Sciatic nerve (tissue), 2 donors: ENCODE data around the gene ELOVL1. TPM values are rescaled to one million over a fixed set of nuclear protein-coding genes. Genes with fewer than 3 reads are reported as not detected.
A peak's percentile ranks its signal among the peaks of the same experiment; 100 is the strongest.

Experiments
- ATAC-seq: fragments of 200-7000 bp; cut with Tn5 transposase; one replicate; pipeline ENCODE4 v1.9.1; 2020; ENCODE audit warnings: mild to moderate bottlenecking, moderate library complexity
- DNase-seq: peaks from one replicate; pipeline ENCODE4 v3.0.0-alpha.2; 2020; ENCODE audit warnings: low spot score
- intact Hi-C: fragments of 100-400 bp; cut with DNase I; formaldehyde crosslinking; loops from one replicate; pipeline ENCODE4 v1.14.2; 2022
- total RNA-seq: library from RNA; stranded (reverse); fragmentation: NEBNext Ultra II Directional; extraction: Animal tissue kit (Norgen Biotek cat#: 25700); gene quantifications from one replicate; pipeline ENCODE4 v1.2.1, GENCODE V29; 2021
- donor health status: DM: no; HTN: no; CAD: no.
- donor health status: DM: no; HTN: no; CAD: no.

Gene ELOVL1
- total RNA-seq, 1 donor from 2014 or later: 72.4 TPM

DNA sequence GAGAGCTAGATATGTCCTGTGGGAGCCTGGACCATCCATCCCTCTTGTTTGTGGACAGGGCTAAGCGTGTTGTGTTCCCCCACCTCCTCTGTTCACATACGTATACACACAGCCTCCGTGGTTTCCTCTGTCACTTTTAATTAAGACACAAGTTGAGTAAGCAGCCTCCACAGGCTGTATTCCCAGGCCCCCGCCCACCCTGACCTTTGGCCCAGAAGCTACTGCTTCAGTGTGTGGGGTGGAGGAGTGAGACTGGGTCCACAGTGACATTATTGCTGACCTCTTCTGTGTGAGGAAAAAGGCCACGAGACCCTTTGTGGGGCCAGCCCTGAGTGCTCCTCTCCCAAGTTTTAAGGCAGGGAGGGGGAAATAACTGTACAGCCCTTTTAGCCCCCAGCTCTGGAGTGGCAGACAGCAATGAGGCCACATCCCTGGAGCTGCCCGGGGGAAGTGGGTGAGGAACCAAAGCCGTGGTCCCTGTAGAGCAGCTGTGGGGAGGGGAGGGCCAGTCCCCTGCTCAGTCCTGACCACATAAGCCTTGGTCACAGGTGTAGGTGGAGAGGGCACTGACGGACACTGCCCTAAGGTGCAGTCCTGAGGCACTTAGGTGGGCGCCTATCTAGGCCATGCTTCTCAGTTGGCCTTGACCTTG lies 4.4 kb downstream of the ELOVL1 start:
- intact Hi-C loops: no loop called here
- DNase-seq (no peak), ATAC-seq (no peak)

DNA sequence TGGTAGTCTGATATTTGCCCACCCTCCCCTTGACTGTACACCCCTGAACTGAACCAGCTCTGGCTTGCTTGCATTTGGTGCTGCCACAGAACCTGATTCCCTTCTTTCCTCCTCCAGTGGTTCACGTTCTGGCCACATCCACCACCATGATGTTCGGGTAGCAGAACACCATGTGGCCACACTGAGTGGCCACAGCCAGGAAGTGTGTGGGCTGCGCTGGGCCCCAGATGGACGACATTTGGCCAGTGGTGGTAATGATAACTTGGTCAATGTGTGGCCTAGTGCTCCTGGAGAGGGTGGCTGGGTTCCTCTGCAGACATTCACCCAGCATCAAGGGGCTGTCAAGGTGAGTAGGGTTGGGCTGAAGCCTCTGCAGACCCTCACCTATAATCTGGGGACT lies 7.2 kb downstream of the ELOVL1 start:
- ATAC-seq (no peak), DNase-seq (no peak)
- intact Hi-C loops: no loop called here

DNA sequence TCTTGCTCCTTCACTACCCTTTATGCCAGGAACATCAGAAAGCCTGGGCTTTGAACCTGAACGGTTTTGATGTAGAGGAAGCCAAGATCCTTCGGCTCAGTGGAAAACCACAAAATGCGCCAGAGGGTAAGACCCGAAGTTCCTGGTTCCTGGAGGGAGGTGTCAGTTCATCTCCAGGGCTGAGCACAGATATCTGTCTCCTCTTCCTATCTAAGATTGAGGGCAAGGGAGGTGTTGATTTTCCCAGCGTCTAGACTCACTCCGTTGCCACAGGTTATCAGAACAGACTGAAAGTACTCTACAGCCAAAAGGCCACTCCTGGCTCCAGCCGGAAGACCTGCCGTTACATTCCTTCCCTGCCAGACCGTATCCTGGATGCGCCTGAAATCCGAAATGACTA lies 8.1 kb downstream of the ELOVL1 start:
- ATAC-seq (no peak), DNase-seq (no peak)
- intact Hi-C loops: no loop called here

DNA sequence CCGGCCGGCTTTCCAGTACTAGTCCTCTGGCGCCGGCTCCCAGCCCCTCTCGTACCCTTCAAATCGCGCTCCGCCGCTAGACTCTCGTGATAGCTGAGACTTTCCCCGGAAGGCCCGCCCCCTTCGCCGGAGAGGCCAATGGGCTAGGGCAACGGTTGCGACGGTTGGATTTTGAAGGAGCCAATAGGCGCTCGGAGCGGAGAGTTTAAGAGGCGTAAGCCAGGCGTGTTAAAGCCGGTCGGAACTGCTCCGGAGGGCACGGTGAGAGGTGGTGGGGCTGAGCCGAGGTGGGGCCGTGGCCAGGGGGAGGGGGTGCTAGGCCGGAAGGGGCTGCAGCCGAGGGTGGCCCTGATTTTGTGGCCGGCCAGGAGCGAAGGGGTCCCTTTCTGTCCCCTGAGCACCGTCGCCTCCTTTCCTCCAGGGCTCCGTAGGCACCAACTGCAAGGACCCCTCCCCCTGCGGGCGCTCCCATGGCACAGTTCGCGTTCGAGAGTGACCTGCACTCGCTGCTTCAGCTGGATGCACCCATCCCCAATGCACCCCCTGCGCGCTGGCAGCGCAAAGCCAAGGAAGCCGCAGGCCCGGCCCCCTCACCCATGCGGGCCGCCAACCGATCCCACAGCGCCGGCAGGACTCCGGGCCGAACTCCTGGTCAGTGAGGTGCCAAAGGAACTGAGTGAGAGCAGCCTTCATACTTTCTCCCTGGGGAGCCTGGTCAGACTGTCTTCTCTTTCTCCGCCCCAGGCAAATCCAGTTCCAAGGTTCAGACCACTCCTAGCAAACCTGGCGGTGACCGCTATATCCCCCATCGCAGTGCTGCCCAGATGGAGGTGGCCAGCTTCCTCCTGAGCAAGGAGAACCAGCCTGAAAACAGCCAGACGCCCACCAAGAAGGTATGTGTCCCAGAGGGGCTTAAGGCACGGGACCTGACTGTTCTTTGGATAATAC lies 8.8 kb downstream of the ELOVL1 start, which contains the start of gene CDC20:
CDC20 (plus strand) TSS at position 236 of the 948 bp plus-strand sequence; CDS start at position 471, 235 bp downstream.
- ATAC-seq (peak; percentile 99), DNase-seq (peak; percentile 99)
- intact Hi-C loops: no loop called here

DNA sequence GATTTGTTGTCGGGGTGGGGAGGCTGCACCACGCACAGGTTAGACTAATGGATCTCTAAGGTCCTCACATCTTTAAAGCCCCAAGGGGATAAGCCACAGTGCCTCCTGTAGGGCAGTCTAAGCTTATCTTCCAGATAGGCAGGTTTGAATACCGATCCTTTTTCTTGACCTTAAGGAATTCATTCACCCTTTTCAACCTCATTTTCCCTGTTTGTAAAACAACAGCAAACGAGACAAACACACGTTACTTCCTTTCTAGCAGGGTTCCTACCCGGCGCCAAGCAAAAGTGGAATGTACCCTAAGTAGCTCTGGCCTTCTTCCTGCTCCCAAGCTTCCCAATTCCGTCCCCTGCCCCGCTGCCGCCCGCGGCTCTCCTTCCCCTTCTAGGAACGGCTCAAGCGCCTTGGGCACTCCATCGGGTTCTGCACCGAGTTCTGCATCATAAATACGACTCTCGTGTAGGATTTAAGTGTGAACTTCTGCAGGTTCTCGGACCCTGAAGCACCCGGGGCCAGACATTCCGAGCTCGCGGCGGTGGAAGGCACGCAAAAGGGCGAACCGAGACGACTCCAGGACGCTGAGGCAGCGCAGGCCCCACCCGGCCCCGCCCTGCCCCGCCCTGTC lies 9.6 kb downstream of the ELOVL1 start:
- intact Hi-C loops: no loop called here
- DNase-seq (no peak), ATAC-seq (peak; percentile 25)

- DNase-seq: no peak
- intact Hi-C loops: no loop called here
- no peak for ATAC-seq
These were observed 10.6 kb downstream of the ELOVL1 start for GRCh38 chr1:43357251-43357650.

DNA sequence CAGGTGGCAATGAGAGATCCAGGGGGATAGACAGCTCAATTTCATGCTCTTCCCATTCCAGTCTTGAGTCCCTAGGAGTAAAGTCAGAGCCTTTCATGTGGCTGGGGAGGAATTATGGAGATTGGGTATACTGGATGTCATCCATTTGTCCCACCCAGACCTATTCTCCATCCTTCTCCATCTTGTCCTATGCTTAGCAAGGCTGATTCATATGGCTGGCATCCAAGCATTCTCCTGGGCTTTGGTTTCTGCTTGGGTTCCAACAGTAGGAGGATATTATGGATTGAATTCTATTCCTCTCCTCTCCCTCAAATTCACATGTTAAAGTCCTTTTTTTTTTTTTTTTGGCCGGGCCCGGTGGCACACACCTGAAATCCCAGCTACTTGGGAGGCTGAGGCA lies 12.9 kb downstream of the ELOVL1 start:
- DNase-seq: no peak
- intact Hi-C loops: no loop called here
- ATAC-seq: no peak

DNA sequence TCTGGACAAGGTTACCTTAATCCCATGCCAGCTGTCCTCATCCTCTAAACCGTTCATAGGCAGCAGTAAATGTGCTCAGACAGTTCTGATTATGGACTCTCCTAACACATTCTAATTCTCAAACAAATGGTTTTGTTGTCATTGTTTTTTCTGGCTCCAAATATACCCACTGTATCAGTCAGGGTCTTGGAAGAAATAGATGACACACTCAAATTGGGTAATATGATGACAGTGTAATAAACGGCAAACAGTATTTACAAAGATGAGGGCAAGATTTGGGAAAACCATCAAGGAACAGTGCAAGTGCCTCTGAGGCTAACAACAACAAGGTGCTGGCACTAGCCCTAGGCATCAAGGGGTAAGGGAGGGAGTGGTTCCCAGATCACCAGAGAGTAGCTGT lies 13.3 kb downstream of the ELOVL1 start:
- intact Hi-C loops: no loop called here
- DNase-seq (no peak), ATAC-seq (no peak)

GRCh38 chr1:43352881-43353280 lies 14.9 kb downstream of the ELOVL1 start:
- ATAC-seq: no peak
- intact Hi-C loops: no loop called here
- no peak for DNase-seq

DNA sequence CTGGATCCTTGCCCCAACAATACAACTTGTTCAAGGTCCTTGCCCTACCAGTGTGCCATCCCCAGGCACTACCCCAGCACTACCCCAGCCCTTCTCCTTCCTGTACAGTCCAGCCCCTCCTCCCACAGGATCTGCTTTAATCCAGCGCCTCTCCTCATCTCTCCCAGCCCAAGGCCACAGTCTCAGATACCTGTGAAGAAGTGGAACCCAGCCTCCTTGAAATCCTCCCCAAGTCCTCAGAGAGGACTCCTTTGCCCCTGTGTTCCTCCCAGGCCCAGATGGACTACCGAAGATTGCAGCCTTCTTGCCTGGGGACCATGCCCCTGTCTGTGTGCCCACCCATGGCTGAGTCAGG lies 15.5 kb downstream of the ELOVL1 start:
- DNase-seq: no peak
- no peak for ATAC-seq
- intact Hi-C loops: no loop called here

DNA sequence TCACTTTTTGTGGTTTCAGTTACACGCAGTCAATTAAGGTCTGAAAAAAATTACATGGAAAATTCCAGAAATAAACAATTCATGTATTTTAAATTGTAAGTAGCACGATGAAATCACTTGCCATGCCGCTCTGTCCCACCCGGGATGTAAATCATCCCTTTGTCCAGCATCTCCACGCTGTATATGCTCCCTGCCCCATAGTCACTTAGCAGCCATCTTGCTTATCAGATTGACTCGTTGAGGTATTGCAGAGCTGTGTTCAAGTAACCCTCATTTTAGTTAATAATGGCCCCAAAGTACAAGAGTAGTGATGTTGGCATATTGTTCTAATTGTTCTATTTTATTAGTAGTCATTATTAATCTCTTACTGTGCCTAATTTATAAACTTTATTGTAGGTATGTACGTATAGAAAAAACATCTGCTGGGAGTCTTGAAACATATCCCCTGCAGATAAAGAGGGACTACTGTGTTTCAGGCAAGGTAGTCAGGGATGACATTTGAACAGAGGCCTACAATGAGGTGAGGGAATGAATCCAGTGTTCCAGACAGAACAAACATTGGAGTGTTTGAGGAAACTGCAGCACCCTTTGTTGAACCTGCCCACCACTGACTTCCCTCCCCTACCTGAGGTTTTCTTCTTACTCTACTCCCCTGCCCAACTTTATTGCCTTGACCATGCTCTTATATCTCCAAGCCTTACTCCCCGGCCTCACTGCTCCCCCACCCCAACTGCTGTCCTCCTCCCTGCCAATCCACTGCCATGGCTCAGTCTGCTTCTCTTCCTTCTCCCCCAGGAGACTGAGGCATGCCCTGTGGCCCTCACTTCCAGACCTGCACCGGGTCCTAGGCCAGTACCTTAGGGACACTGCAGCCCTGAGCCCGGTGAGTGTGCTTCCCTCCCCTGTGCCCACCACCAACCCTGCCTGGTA lies 16.1 kb downstream of the ELOVL1 start:
- no peak for DNase-seq
- intact Hi-C loops: no loop called here
- ATAC-seq: no peak

GRCh38 chr1:43350976-43351375 lies 16.8 kb downstream of the ELOVL1 start:
- intact Hi-C loops: no loop called here
- DNase-seq (no peak), ATAC-seq (no peak)

DNA sequence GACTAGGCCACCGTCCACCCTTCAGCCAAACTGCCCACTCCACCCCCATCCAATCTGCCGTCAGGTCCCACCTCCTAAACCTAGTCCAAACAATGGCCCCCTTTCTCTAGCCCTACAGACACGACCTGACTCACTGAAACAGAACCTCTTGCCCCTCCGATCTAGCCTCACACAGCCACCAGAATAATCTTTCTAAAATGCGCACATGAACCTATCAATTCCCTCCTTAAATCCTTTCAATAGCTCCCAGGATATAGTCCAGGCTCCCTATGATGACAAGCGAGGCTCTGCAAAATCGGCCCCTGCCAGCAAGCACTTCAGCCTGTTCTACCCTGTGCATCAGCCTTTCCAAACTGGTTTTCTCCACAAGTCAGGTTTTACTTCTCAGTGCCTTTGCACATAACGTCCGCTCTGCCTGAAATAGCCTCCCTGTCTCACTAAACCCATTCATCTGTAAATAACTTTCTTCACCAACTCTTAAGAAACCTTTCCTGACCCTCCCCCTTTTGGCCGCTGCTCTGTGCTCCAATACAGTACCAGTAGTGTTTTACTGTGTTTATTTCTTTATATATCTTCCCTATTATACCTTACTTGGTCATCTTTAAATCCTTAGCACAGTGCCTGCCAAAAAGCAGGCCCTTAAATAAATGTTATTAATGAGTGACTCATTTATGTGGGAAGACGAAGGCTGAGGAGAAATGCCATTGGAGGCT lies 18.1 kb downstream of the ELOVL1 start:
- intact Hi-C loops: no loop called here
- DNase-seq: no peak
- ATAC-seq: no peak

DNA sequence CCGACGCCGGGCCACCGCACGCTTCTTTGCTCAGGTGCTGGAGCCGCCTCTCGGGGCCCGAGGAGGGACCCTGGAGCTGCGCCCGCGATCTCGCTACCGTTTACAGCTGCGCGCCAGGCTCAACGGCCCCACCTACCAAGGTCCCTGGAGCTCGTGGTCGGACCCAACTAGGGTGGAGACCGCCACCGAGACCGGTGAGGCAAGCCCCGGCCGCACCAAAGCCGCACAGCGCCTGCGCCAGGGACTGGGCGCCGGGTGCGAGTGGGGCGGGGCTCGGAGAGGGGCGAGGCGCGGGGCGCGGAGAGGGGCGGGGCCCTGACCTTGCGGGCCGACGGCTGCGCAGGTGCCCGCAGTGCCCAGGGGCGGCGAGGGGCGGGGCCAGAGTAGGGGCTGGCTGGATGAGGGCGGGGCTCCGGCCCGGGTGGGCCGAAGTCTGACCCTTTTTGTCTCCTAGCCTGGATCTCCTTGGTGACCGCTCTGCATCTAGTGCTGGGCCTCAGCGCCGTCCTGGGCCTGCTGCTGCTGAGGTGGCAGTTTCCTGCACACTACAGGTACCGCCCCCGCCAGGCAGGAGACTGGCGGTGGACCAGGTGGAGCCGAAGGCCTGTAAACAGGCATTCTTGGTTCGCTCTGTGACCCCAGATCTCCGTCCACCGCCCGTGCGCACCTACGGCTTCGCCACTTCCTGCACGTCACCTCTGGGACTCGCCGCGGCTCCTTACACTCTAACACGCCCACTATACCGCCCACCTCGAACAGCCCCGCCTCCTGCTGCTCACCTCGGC lies 18.8 kb downstream of the ELOVL1 start:
- DNase-seq (peak; percentile 81), ATAC-seq (peak; percentile 87)
- intact Hi-C loops: no loop called here

DNA sequence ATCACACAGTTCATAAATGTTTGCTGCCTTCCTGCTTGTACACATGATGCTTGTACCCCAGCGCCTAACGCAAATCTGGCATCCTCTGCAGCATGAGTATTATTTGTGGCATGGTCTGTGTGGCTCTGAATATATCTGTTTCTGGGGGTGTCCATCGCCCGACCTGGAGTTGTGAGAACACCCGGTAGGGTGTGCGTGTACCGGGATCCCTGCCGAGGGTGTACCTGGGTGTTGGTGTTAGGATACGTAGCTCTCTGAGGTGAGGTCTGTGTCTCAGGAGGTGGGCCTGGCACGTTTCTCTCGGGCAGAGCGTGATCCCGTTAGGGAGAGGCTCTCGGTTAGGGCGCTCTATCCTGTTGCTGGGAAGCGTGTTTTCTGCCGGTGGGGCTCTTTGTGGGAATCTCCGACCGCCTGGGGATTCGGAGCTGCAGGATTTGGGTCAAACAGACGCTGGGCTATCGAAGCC lies 19.4 kb downstream of the ELOVL1 start:
- intact Hi-C loops: no loop called here
- DNase-seq (no peak), ATAC-seq (peak; percentile 48)

GRCh38 chr1:43346636-43347035 lies 21.2 kb downstream of the ELOVL1 start:
- DNase-seq (no peak), ATAC-seq (no peak)
- intact Hi-C loops: no loop called here

DNA sequence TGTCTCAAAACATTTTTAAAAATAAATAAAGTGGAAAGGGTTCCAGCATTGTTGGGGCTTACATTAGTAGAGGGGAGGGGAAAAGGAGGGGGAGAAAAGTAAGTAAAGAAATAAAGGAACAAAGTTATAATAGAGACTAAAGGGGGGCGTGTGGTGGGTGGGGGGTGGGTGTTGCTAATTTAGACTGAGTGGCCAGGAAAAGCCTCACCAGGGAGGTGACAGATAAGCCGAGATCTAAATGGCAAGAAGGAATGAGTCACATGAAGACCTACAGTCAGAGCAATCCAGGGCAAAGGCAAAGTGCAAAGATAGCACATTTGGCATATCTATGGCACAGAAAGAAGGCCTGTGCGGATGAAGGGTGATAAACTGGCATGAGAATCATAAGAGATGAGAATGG lies 22.7 kb downstream of the ELOVL1 start:
- ATAC-seq: no peak
- DNase-seq: no peak
- intact Hi-C loops: no loop called here
